NOMO-1 (cell line): ENCODE results near the gene RAB3A.
A peak's percentile ranks its signal among the peaks of the same experiment; 100 is the strongest.
"Not testable (repeated sequence)": the region's sequence is repeated elsewhere in the genome, so short reads cannot be mapped to it uniquely, and the experiment has no call there.

ENCODE experiments used
- DNase-seq, 2 experiments: peaks; one replicate each; lab custom pipeline; 2025; ENCODE audit not compliant: unreplicated experiment in 2 of 2; lab: John Stamatoyannopoulos, UW

RAB3A gene

DNA sequence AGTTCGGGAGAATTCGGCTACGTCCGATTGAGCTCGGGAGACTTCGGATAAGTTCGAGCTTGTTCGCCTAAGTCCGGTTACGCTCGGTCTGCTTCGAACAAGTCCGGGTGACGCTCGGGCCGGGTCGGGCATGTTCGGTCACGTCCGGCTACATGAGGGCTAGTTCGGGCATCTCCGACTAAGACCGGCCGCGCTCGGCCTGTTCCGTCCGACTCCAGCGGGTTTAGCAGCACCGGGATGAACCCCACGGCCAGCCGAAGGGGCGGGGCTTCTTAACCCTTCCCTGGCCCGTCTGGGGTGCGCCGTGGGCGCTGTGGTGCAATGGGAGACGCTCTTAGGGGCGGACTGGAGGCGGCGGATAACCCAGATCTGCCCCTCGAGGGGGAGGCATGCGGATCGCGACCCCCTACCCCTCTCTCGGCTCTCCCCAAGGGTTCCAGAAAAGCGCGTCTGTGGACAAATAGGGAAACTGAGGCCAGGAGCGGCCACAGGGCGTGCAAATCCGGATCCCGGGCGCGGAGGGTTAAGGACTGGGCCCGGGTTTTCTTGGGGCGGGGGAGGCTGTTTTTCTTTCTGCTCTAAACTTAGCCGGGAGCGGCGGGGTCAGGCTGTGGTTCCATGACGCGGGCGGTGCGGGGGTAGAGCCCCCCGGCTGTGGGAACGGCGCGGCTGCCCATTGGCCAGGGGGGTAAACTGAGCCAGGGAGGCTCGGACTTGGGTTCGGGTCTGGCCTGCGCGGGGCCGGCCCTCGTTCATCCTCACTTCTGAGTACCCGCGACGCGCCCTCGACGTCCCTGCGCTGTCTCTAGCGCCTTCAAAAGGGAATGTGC is 20.9 kb upstream of the RAB3A start:
- DNase-seq, result peak; percentile 93 to 97

- DNase-seq, result peak; percentile 50 to 77
These were observed 20.1 kb upstream of the RAB3A start for GRCh38 chr19:18223860-18224524.

DNA sequence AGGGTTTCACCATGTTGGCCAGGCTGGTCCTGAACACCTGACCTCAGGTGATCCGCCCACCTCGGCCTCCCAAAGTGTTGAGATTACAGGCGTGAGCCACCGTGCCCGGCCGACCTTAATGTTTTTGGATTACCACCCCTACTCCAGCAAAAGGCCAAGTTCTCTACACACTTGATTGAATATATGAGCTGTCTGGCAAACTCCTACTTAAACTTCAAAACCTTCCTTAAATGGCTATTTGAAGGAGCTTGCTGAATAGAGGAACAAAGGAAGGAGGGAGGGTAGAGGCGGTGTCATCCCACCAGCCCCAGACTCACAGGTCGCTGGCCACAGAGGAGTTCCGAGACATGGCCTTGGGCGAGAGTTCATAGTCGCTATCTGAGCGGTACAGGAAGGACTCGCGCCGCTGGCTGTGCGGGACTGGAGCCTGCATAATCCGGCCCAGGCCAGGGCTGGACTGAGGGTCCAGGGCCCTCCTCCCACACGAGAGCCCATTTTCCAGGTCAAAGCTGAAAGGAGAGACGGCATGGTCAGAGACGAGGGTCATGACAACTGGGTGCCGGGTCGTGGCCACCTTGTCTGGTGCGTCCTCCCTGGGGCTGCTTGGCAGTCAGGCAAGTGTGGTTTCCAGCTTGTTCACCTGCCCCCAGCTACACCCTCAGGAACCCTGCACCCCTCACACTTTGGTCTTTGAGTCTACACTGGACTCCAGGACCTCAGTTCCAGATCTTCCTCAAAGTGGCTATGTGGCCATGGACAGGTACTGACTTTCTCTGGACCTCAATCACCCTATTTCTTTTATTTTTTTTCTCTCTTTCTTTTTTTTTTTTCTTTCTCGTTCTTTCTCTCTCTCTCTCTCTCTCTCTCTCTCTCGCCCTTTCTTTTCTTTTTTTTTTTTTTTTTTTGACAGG is 18.2 kb upstream of the RAB3A start:
- DNase-seq, result no peak

GRCh38 chr19:18220632-18221275 is 16.9 kb upstream of the RAB3A start:
- no peak for DNase-seq

- no peak for DNase-seq
These were observed 16.2 kb upstream of the RAB3A start for GRCh38 chr19:18219911-18220631.

DNA sequence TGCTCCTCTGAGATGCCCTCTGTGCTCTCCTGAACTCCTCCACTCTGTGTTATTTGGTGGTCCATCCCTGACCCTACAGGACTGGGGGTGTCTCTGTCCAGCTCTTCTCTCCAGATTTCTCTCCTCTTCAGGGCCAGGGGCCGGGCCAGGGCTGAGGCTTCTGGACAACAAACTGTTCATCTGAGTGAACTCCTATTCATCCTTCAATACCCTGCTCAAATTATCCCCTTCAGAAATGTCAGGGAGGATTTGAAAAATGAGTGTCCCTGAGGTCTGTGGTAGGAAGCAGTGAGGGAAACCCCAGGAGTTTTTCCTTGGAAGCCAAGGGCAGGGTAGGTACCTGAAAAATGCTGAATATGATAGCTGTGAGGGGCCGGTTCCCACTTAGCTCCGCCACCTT is 14.8 kb upstream of the RAB3A start:
- no peak for DNase-seq

- DNase-seq, result no peak
These were observed 14.3 kb upstream of the RAB3A start for GRCh38 chr19:18218159-18218558.

DNA sequence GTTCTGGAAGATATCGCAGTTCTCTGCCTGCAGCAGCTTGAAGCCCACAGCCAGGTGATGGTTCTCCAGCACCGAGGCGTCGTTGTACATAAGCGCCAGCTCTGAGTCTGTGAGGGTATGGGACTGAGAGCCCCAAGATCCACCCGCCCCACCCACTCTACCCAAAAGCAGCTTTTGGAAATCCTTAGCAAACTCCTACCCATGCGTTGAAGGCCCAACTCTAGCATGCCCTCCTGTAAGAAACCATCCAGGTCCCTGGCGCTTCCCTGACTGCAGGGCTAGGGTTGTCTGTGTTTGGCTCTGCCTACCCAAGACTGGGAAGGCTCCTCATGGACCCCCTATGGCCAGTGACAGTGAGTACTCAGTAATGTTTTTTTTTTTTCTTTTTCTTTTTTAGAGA is 12.9 kb upstream of the RAB3A start:
- no peak for DNase-seq

- no peak for DNase-seq
These were observed 11.1 kb upstream of the RAB3A start for GRCh38 chr19:18214779-18215433.

DNA sequence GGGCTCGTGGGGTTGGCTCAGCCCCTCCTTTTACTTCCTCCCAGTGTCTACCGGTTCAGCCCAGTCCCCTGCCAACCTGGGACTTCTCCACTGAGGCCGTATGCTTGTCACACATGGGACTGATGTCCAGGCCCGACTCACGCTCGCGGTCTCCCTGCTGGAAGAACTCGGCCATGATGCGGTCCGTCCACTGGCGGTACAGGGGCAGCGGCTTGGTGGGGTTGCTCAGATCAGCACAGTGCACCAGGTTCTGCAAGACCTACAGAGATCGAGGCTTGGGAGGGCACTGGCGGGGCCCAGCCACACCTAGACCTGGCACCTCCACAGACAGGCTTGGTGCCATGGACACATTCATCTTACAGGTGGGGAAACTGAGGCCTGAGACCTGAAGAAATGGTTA is 7.8 kb upstream of the RAB3A start:
- DNase-seq, result no peak

DNA sequence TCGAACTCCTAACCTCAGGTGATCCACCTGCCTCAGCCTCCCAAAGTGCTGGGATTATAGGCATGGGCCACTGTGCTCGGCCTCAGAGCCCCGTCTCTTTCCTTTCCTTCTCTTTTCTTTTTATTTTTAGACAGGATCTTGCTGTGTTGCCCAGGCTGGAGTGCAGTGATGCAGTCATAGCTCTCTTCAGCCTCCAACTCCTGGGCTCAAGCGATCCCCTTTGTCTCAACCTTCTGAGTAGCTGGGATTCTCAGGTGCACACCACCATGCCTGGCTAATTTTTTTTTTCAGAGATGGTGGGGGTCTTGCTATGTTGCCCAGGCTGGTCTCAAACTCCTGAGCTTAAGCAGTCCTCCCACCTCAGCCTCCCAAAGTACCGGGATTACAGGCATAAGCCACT is 6.1 kb upstream of the RAB3A start:
- DNase-seq, result not testable (repeated sequence)

DNA sequence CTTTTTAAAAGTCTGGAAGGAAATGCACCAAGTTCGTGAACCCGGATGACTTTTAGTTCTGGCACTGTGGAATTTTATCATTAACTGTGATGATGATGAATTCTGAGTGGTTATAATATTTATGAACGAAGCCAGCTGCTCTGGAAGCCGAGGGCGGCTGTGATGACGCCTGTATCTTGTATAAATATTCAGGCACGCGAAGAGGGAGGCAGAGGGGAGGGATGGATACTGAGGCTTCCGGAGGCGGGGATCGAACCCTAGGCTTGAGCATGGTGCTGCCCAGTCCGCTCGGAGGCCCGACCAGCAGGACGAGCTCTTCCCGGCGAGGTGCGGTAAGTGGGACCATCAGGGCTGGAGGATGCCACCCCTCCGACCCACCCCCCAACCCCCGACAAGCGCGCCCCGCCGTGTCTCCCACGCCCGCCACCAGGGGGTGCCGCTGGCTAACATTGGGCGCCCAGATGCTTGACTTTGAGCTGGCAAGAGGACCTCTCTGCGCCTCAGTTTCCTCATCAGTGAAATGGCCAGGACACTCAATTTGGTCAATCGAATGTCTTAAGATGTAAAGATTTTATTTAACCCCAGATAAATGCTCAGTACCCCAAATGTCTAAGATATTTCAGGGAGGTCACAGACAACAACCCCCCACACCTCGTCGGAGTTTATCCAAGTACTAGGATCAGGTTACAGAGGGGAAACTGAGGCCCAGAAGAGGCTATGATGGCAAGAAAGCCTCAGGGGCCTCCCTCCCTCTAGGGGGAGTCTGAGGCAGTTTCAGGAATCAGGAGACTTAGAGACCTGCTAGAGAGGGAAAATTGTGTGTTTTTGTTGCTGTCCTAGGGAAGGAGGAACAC is 4.5 kb upstream of the RAB3A start:
- peak in 1 of 2 experiments; percentile 31 for DNase-seq

DNA sequence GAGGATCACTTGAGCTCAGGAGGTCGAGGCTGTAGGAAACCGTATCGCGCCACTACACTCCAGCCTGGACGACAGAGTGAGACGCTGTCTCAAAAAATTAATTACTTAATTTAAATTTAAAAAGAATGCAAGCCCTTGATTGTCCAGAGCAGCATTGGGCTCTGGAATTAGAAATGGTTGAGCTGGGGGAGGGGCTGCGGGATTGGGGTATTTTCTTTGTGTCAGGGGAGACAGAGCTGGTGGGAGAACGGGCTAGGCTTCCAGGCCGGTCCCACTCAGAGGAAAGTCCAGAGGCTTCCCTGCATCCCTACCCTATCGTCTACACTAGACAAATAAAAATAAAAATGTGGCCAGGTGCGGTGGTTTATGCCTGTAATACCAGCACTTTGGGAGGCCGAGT is 2.2 kb upstream of the RAB3A start:
- no peak for DNase-seq

DNA sequence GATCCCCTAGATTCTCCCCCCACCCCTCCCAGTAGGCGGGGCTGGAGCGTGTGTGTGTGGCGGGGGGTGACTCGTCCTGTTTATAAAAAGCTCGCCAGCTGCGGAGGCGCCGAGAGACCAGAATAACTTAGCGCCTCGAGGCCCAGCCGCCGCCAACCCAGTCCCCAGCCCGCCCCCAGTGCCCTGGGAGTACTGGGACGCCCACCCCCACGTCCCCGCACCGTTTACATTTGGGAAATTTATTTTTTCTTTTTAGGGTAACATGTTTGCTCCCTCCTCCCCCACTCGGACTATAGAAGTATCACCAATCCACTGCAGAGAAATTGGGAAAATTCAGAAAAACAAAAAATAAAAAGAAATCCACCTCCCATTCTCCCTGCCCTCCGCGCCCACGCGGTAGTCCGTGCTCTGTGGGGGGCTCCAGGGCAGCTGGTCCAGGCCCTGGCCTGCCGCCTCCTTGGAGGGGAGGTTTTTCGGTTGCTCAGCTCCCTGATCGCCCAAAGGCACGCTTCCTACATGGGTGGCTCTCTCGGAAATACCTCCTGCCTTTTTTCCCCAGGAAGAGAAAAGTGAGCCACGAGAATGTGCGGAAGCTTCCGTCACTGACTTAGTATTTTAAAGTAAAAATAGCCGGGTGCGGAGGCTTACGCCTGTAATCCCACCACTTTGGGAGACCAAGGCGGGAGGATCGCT is 1.5 kb upstream of the RAB3A start:
- peak; percentile 23 to 27 for DNase-seq

DNA sequence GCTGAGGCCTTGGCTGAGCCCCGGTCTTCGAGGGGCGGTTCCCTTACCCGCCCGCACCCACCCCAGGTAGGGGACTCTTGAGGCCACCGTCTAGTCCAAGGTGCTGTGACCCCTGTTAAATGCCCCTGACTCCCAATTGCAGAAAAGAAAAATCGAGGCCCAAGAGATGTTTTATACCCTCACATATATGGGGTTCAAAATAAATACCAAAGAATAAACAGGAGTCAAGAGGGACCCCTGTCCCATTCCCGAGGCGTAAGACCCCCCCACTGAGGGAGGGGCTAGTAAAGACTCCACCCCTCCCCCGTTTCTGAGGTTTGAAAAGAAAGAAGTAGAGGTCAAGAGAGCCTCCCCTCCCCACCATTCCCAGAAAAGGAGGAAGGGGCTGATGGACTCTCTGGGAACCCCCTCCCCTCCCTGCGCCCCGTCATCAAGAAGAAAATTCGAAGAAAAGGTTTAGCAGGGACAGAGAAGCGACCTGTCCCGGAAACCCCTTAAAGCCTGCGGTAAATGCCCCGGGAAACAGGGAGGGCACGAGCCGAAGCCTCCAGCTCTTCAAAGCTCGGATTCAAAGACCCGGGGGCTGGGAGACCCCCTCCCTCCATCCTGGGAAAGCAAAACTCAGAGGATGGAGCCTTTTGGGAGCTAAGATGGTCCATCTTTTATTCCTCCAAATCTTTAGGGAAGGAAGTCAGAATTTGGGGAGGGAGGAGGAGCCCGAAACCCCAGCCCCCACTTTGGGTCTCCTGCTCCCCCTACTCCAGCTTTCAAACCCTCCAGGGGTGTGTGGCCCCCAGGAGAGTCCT is 755 bp upstream of the RAB3A start:
- peak; percentile 82 to 85 for DNase-seq

GRCh38 chr19:18203408-18203862 is 407 bp downstream of the RAB3A start:
- DNase-seq, result no peak

GRCh38 chr19:18202778-18203407 is 949 bp downstream of the RAB3A start:
- no peak for DNase-seq
